Prostate gland (tissue), 2 donors: ENCODE measurements around the gene SYT4. TPM values are rescaled to one million over a fixed set of nuclear protein-coding genes. Genes with fewer than 3 reads are reported as not detected.

Experiments used
- DNase-seq: peaks from one replicate; pipeline ENCODE4 v3.0.0-alpha.2; 2019; ENCODE audit warnings: low spot score
- H3K27ac ChIP-seq, 2 donors: fragments of 200-600 bp; sonication (generic); 2 replicates each; pipeline ENCODE4 v1.5.1; 2017 to 2019
- H3K27me3 ChIP-seq: fragments of 200-600 bp; sonication (generic); replicated peaks from 2 replicates; pipeline ENCODE4 v1.5.1; 2019; ENCODE audit not compliant: insufficient read depth
- H3K36me3 ChIP-seq, 2 donors: fragments of 200-600 bp; sonication (generic); 1 replicate in 1 of 2; 2 replicates in 1 of 2; pipeline versions ENCODE4 v1.5.1 to v1.8.1; 2017 to 2019
- H3K4me1 ChIP-seq: fragments of 200-600 bp; sonication (generic); replicated peaks from 2 replicates; pipeline ENCODE4 v1.5.1; 2019
- H3K4me3 ChIP-seq, 2 donors: fragments of 200-600 bp; sonication (generic); 2 replicates each; pipeline ENCODE4 v1.5.1; 2017 to 2019
- H3K9me3 ChIP-seq: fragments of 200-600 bp; sonication (generic); 2 replicates; pipeline ENCODE4 v1.5.1; 2017
- CTCF ChIP-seq, 4 experiments: fragments of 200-600 bp in 2 of 4; fragments of 450-650 bp in 2 of 4; sonication (generic) in 2 of 4; IDR thresholded peaks; 1 replicate in 3 of 4; 2 replicates in 1 of 4; pipeline ENCODE4 v1.5.1; 2016 to 2019; ENCODE audit warnings: antibody characterized with exemption in 4 of 4, mild to moderate bottlenecking in 2 of 4, moderate library complexity in 2 of 4
- POLR2A ChIP-seq: fragments of 450-650 bp; IDR thresholded peaks from one replicate; pipeline ENCODE4 v1.6.1; 2016; ENCODE audit warnings: antibody characterized with exemption, mild to moderate bottlenecking
- POLR2AphosphoS5 ChIP-seq: sonication (generic); formaldehyde crosslinking; IDR thresholded peaks from one replicate; pipeline ENCODE4 v1.6.1; 2017; ENCODE audit warnings: antibody characterized with exemption
- WGBS: methylation state at CpG from one replicate; pipeline ENCODE4 v1.1.5; 2018; 5-methylcytosine and 5-hydroxymethylcytosine counted together
- intact Hi-C: fragments of 100-400 bp; cut with DNase I; formaldehyde crosslinking; loops from one replicate; pipeline ENCODE4 v1.14.2; 2022
- total RNA-seq, 2 donors: library from RNA; depleted of rRNA; stranded (reverse); fragments of >200 nt; gene quantifications; one replicate each; pipeline ENCODE4 v1.1.0, GENCODE V29; 2016

SYT4 gene
- total RNA-seq, 2 donors from 2014 or later, result 0.14 TPM; not detected in 1

- Histone ChIP-seq H3K36me3 (no peaks in the 10 kb centered on the region), H3K9me3 (no peaks in the 10 kb centered on the region), H3K27me3 (no peaks in the 10 kb centered on the region), H3K4me1 (no peaks in the 10 kb centered on the region), H3K27ac (no peak overlapping the region), H3K4me3 (no peak overlapping the region)
- DNase-seq, result no peak
- intact Hi-C loops, result no loop called here
- WGBS, result 26% methylated on average over 1 of the region's 1 CpG
- no peak for TF ChIP-seq CTCF (IDR thresholded peaks at IDR 0.05)
- no peak for TF ChIP-seq POLR2A
- TF ChIP-seq POLR2AphosphoS5, result no peak
Observed at GRCh38 chr18:43275546-43275945, 1.7 kb downstream of the SYT4 start.

- WGBS, result 69% methylated on average over 1 of the region's 1 CpG
- DNase-seq, result no peak
- Histone ChIP-seq H3K9me3 (no peaks in the 10 kb centered on the region), H3K27me3 (no peaks in the 10 kb centered on the region), H3K36me3 (no peaks in the 10 kb centered on the region), H3K4me3 (no peak overlapping the region), H3K27ac (no peak overlapping the region), H3K4me1 (no peaks in the 10 kb centered on the region)
- TF ChIP-seq POLR2A (no peak), CTCF (IDR thresholded peaks at IDR 0.05) (no peak), POLR2AphosphoS5 (no peak)
- intact Hi-C loops, result loop anchor here (5.0 kb wide), 2 partner anchors 677 to 1162 kb away; no protein-coding TSS in a partner anchor
Observed at GRCh38 chr18:43274526-43274925, 2.8 kb downstream of the SYT4 start.

DNA sequence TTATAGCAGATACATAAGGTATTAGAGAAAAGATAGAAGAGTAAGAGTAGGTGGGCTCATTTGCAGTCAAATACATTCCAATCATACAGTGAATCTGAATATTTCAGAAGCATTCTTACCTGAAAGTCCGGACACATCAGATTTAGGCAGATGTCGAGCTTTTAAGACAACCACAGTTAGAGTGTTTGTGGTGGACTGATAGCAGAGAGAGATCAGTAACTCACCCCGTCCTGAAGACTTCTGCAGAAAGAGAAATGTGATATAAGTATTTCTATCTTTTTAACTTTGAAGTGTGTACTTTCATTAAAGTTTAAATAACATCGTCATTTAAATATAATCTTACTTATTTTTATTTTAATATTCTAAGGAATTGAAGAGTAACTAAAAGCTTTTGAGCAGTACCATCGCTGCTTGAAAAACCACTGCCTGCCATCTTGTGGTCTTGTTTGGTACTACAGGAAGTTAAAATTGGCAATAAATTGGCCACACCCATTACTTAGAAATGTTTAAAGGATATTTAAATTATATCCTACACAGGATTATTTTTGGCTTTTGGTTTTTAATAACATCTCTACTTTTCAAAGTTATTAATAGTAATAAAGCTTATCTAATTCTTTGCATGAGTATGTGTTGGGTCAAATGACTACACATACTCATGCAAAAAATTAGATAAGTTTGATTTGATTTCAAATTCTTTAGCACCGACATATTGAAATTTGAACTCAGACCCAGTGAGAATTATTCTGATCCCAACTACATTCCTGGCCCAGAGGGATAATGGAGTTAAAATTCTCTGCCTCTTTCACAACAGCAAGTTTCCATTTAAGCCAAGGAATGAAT lies 5.5 kb downstream of the SYT4 start:
- Histone ChIP-seq H3K36me3 (no peaks in the 10 kb centered on the region), H3K4me1 (no peaks in the 10 kb centered on the region), H3K27me3 (no peaks in the 10 kb centered on the region), H3K9me3 (no peaks in the 10 kb centered on the region), H3K4me3 (no peak overlapping the region), H3K27ac (no peak overlapping the region)
- DNase-seq, result no peak
- 29% methylated on average over 6 of the region's 6 CpGs for WGBS
- intact Hi-C loops, result loop anchor here (2.0 to 5.0 kb wide), 3 partner anchors 675 to 1160 kb away; no protein-coding TSS in a partner anchor
- no peak for TF ChIP-seq POLR2A
- peak; percentile 46 to 92 (median 76) for TF ChIP-seq CTCF (IDR thresholded peaks at IDR 0.05)
- no peak for TF ChIP-seq POLR2AphosphoS5

DNA sequence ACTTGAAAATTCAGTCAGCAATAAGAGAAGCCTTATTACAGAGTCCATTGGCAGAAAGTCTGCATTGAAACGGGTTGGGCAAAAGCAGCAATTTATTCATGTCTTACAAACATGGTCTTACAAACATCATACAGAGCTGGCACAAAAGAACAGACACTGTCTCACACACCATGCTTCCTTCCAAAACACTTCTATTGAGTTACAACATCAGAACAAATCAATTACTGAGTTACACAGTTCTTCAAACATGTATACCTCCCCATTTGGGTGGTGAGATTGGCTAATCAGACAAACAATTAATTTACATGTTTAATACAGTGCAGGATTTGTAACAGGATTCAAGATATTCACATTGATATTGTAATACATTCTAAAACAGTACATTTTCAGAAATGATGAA lies 9.5 kb downstream of the SYT4 start:
- intact Hi-C loops, result no loop called here
- Histone ChIP-seq H3K4me3 (no peak overlapping the region), H3K4me1 (no peaks in the 10 kb centered on the region), H3K27me3 (no peaks in the 10 kb centered on the region), H3K9me3 (no peaks in the 10 kb centered on the region), H3K36me3 (no peaks in the 10 kb centered on the region), H3K27ac (no peak overlapping the region)
- TF ChIP-seq CTCF (IDR thresholded peaks at IDR 0.05) (no peak), POLR2AphosphoS5 (no peak), POLR2A (no peak)
- WGBS, result 74% methylated on average over 1 of the region's 1 CpG
- no peak for DNase-seq

- no peak overlapping the region for H3K27ac ChIP-seq
- no peak for DNase-seq
- H3K36me3 ChIP-seq, result no peaks in the 10 kb centered on the region
- H3K27me3 ChIP-seq, result no peaks in the 10 kb centered on the region
- 74% methylated on average over 4 of the region's 4 CpGs for WGBS
- no peak overlapping the region for H3K4me3 ChIP-seq
- H3K9me3 ChIP-seq, result no peaks in the 10 kb centered on the region
- TF ChIP-seq CTCF (IDR thresholded peaks at IDR 0.05) (no peak), POLR2A (no peak), POLR2AphosphoS5 (no peak)
- H3K4me1 ChIP-seq, result no peaks in the 10 kb centered on the region
- intact Hi-C loops, result no loop called here
Observed at GRCh38 chr18:43265465-43265864, 11.8 kb downstream of the SYT4 start.
